GM12873 (cell line): ENCODE results near the gene CNDP1.

Experiments used
- CTCF ChIP-seq: IDR thresholded peaks from 2 replicates; pipeline ENCODE4 v1.5.1; 2012; ENCODE audit warnings: low read depth, mild to moderate bottlenecking, moderate library complexity, low read length, control low read depth; ENCODE audit not compliant: insufficient read depth; ENCODE audit errors: missing control alignments

The CNDP1 gene

GRCh38 chr18:74498712-74499627, 35.3 kb upstream of the CNDP1 start:
- TF ChIP-seq CTCF: no peak

- TF ChIP-seq CTCF: no peak
Observed at GRCh38 chr18:74499633-74500032, 34.7 kb upstream of the CNDP1 start.

GRCh38 chr18:74500372-74500771, 33.9 kb upstream of the CNDP1 start:
- no peak for TF ChIP-seq CTCF

- no peak for TF ChIP-seq CTCF
Observed at GRCh38 chr18:74501386-74501785, 32.9 kb upstream of the CNDP1 start.

- TF ChIP-seq CTCF: no peak
Observed at GRCh38 chr18:74503137-74503536, 31.2 kb upstream of the CNDP1 start.

- TF ChIP-seq CTCF: no peak
Observed at GRCh38 chr18:74505776-74506175, 28.5 kb upstream of the CNDP1 start.

GRCh38 chr18:74506448-74507084, 27.7 kb upstream of the CNDP1 start:
- no peak for TF ChIP-seq CTCF
